Panc1 (cell line): ENCODE measurements around the gene PLSCR3. TPM values are rescaled to one million over a fixed set of nuclear protein-coding genes. Genes with fewer than 3 reads are reported as not detected.

Experiments used
- ATAC-seq: fragments of 200-7000 bp; cut with Tn5 transposase; 2 replicates; pipeline ENCODE4 v1.9.1; 2020; ENCODE audit warnings: mild to moderate bottlenecking, moderate library complexity
- BruUV-seq: library from RNA; stranded (reverse); fragments of 400-500 nt; replicated peaks from 2 replicates; lab custom pipeline; 2021; lab: Mats Ljungman, UMichigan
- CTCF ChIA-PET: fragments of 300-600 bp; sonication (Branson Sonifier 250); formaldehyde crosslinking; loops from one replicate; lab custom pipeline; 2022; ENCODE audit warnings: antibody characterized with exemption; lab: Charles Lee
- POLR2A ChIA-PET: fragments of 300-600 bp; sonication (Branson Sonifier 250); formaldehyde crosslinking; loops from one replicate; lab custom pipeline; 2022; ENCODE audit warnings: antibody characterized with exemption; lab: Charles Lee
- DNase-seq: peaks from one replicate; pipeline ENCODE4 v3.0.0-alpha.2; 2010; ENCODE audit warnings: low read depth, low spot score
- H3K27ac ChIP-seq: 2 replicates; pipeline ENCODE4 v1.5.1; 2011; ENCODE audit warnings: mild to moderate bottlenecking, low read length, inconsistent platforms
- H3K27me3 ChIP-seq: fragments of 200-500 bp; sonication (Bioruptor generic); 2 replicates; pipeline ENCODE4 v1.6.0; 2014; ENCODE audit warnings: low read length, inconsistent platforms; ENCODE audit not compliant: control insufficient read depth, insufficient read depth
- H3K36me3 ChIP-seq: fragments of 200-500 bp; sonication (Bioruptor generic); 2 replicates; pipeline ENCODE4 v1.5.1; 2014; ENCODE audit warnings: inconsistent platforms, mild to moderate bottlenecking, low read length, moderate library complexity; ENCODE audit not compliant: control insufficient read depth, insufficient read depth
- H3K4me1 ChIP-seq: 2 replicates; pipeline ENCODE4 v1.5.1; 2011; ENCODE audit warnings: inconsistent platforms, mild to moderate bottlenecking, low read length, moderate library complexity; ENCODE audit not compliant: control insufficient read depth, insufficient read depth
- H3K4me3 ChIP-seq, 2 experiments: 2 replicates each; pipeline ENCODE4 v1.5.1; 2011 to 2012; ENCODE audit warnings: low read depth in 2 of 2, low read length in 2 of 2, mild to moderate bottlenecking in 2 of 2, inconsistent platforms in 1 of 2, moderate library complexity in 1 of 2
- H3K9me3 ChIP-seq: fragments of 200-500 bp; sonication (Bioruptor generic); 2 replicates; pipeline ENCODE4 v1.5.1; 2014; ENCODE audit warnings: low read depth, mild to moderate bottlenecking, inconsistent platforms, low read length, moderate library complexity; ENCODE audit not compliant: control insufficient read depth, insufficient read depth
- CTCF ChIP-seq: fragments of 450-650 bp; IDR thresholded peaks from 2 replicates; pipeline ENCODE4 v1.5.1; 2017; ENCODE audit warnings: mild to moderate bottlenecking
- POLR2AphosphoS5 ChIP-seq: IDR thresholded peaks from 2 replicates; pipeline ENCODE4 v1.6.1; 2012; ENCODE audit warnings: mild to moderate bottlenecking, low read depth, low read length, moderate library complexity
- REST ChIP-seq, 2 experiments: IDR thresholded peaks; 2 replicates each; pipeline ENCODE4 v1.6.1; 2011 to 2012; ENCODE audit warnings: low read depth in 2 of 2, control low read depth in 1 of 2, low read length in 1 of 2, mild to moderate bottlenecking in 1 of 2, moderate library complexity in 1 of 2; ENCODE audit not compliant: insufficient read depth in 1 of 2
- SIN3A ChIP-seq: IDR thresholded peaks from 2 replicates; pipeline ENCODE4 v1.6.1; 2012; ENCODE audit warnings: low read depth, mild to moderate bottlenecking, low read length, moderate library complexity, borderline replicate concordance; ENCODE audit not compliant: insufficient read depth
- TCF7L2 ChIP-seq: IDR thresholded peaks from 2 replicates; pipeline ENCODE4 v1.6.1; 2011; ENCODE audit warnings: mild to moderate bottlenecking, low read depth, low read length, inconsistent platforms
- in situ Hi-C: cut with HindIII; loops from 2 replicates; pipeline ENCODE4 v1.10.0; 2016; ENCODE audit warnings: low sequenced_read_pairs, low pct_unique_long_range_greater_than_20kb
- intact Hi-C: fragments of 100-400 bp; cut with micrococcal nuclease; formaldehyde crosslinking; loops from one replicate; pipeline ENCODE4 v1.10.0; 2022; ENCODE audit not compliant: unreplicated experiment
- total RNA-seq: library from RNA; stranded (reverse); gene quantifications from one replicate; pipeline ENCODE4 v1.2.1, GENCODE V29; 2021; ENCODE audit not compliant: unreplicated experiment

PLSCR3 gene
- total RNA-seq, 1 experiment from 2014 or later, result 32.0 TPM

GRCh38 chr17:7414837-7415236 lies 20.5 kb upstream of the PLSCR3 start:
- intact Hi-C loops (no loop called here), in situ Hi-C loops (no loop called here)
- ChIA-PET CTCF (no interaction called here), POLR2A (no interaction called here)
- Histone ChIP-seq H3K4me3 (no peak overlapping the region), H3K27me3 (no peaks in the 10 kb centered on the region), H3K4me1 (no peaks in the 10 kb centered on the region), H3K9me3 (no peaks in the 10 kb centered on the region), H3K27ac (no peak overlapping the region), H3K36me3 (no peaks in the 10 kb centered on the region)
- BruUV-seq, result no TSS peak
- TF ChIP-seq TCF7L2 (no peak), SIN3A (no peak), CTCF (no peak), REST (IDR thresholded peaks at IDR 0.05; ENCODE audit: insufficient read depth in 1 of 2, low read depth in 2 of 2, low read length in 1 of 2) (no peak), POLR2AphosphoS5 (no peak)
- ATAC-seq (no peak), DNase-seq (no peak)

- in situ Hi-C loops (no loop called here), intact Hi-C loops (no loop called here)
- TF ChIP-seq POLR2AphosphoS5, result no peak
- TF ChIP-seq SIN3A, result no peak
- TF ChIP-seq CTCF, result no peak
- no peak for TF ChIP-seq TCF7L2
- no peak for TF ChIP-seq REST (IDR thresholded peaks at IDR 0.05; ENCODE audit: insufficient read depth in 1 of 2, low read depth in 2 of 2, low read length in 1 of 2)
- no peak overlapping the region for H3K4me3 ChIP-seq
- no peaks in the 10 kb centered on the region for H3K9me3 ChIP-seq
- ATAC-seq (0 out of 2 replicates have a peak, but pooled peaks have one; percentile 11), DNase-seq (no peak)
- no peaks in the 10 kb centered on the region for H3K4me1 ChIP-seq
- BruUV-seq, result no TSS peak
- H3K36me3 ChIP-seq, result no peaks in the 10 kb centered on the region
- no peak overlapping the region for H3K27ac ChIP-seq
- POLR2A ChIA-PET, result interaction anchor here (0.6 kb wide), 1 partner anchor 23 kb away, joined by 4 read pairs; no protein-coding TSS in a partner anchor
- CTCF ChIA-PET, result no interaction called here
- H3K27me3 ChIP-seq, result no peaks in the 10 kb centered on the region
Observed at GRCh38 chr17:7413346-7413985, 19.1 kb upstream of the PLSCR3 start.
